T-cell (primary cell): Measurements from ENCODE around the gene ABCD4. TPM values are rescaled to one million over a fixed set of nuclear protein-coding genes. Genes with fewer than 3 reads are reported as not detected.

Experiments
- ATAC-seq, 4 experiments: fragments of 200-7000 bp in 3 of 4; fragments of 150-1000 bp in 1 of 4; cut with Tn5 transposase; replicated peaks in 1 of 4; 1 replicate in 3 of 4; 2 replicates in 1 of 4; pipeline ENCODE4 v1.10.0; 2021; ENCODE audit warnings: moderate library complexity in 3 of 4, mild to moderate bottlenecking in 2 of 4, moderate number of reproducible peaks in 1 of 4
- CTCF ChIA-PET, 2 donors: fragments of 300-600 bp; sonication (Branson Sonifier 250); formaldehyde crosslinking; loops; one replicate each; lab custom pipeline; 2022; ENCODE audit warnings: antibody characterized with exemption in 2 of 2; lab: Charles Lee
- POLR2A ChIA-PET, 2 donors: fragments of 300-600 bp; sonication (Branson Sonifier 250); formaldehyde crosslinking; loops; one replicate each; lab custom pipeline; 2022; ENCODE audit warnings: antibody characterized with exemption in 2 of 2; lab: Charles Lee
- DNase-seq, 35 experiments: peaks; one replicate each; pipeline versions ENCODE4 v3.0.0 to v3.0.0-alpha.2; 2013 to 2023
- H3K27ac ChIP-seq: one replicate; pipeline ENCODE4 v1.5.1; 2013; ENCODE audit warnings: low read length
- H3K27me3 ChIP-seq, 2 experiments: replicated peaks in 1 of 2; 1 replicate in 1 of 2; 2 replicates in 1 of 2; pipeline versions ENCODE4 v1.6.1 to v1.7.0; 2013; ENCODE audit warnings: low read length in 1 of 2, mixed read lengths in 1 of 2; ENCODE audit not compliant: control insufficient read depth in 2 of 2, insufficient read depth in 2 of 2; ENCODE audit errors: extremely low read depth in 1 of 2
- H3K36me3 ChIP-seq, 2 donors: 1 replicate in 1 of 2; 2 replicates in 1 of 2; pipeline versions ENCODE4 v1.6.1 to v1.7.0; 2013; ENCODE audit warnings: low read length in 1 of 2; ENCODE audit not compliant: control insufficient read depth in 2 of 2, insufficient read depth in 1 of 2; ENCODE audit errors: extremely low read depth in 1 of 2
- H3K4me1 ChIP-seq, 2 experiments: 1 replicate in 1 of 2; 2 replicates in 1 of 2; pipeline versions ENCODE4 v1.6.1 to v1.7.0; 2013; ENCODE audit warnings: low read length in 2 of 2, mixed read lengths in 1 of 2; ENCODE audit not compliant: insufficient read depth in 2 of 2, control insufficient read depth in 1 of 2; ENCODE audit errors: extremely low read depth in 1 of 2
- H3K4me3 ChIP-seq, 2 donors: 1 replicate in 1 of 2; 2 replicates in 1 of 2; pipeline versions ENCODE4 v1.5.1 to v1.7.0; 2013; ENCODE audit warnings: mild to moderate bottlenecking in 2 of 2, low read length in 1 of 2, moderate library complexity in 1 of 2; ENCODE audit not compliant: control insufficient read depth in 1 of 2; ENCODE audit errors: extremely low read depth in 1 of 2
- H3K9me3 ChIP-seq: 2 replicates; pipeline ENCODE4 v1.7.0; 2013
- H3K27ac Mint-ChIP-seq, 2 donors: one replicate each; pipeline ENCODE4 v1.8.0; 2020 to 2021; ENCODE audit warnings: mild to moderate bottlenecking in 2 of 2, mixed read lengths in 2 of 2
- H3K27me3 Mint-ChIP-seq, 2 donors: one replicate each; pipeline ENCODE4 v1.8.0; 2021 to 2022; ENCODE audit warnings: mixed read lengths in 2 of 2
- H3K36me3 Mint-ChIP-seq: one replicate; pipeline ENCODE4 v1.8.0; 2021; ENCODE audit warnings: mixed read lengths
- H3K4me1 Mint-ChIP-seq, 3 donors: one replicate each; pipeline ENCODE4 v1.8.0; 2020 to 2022; ENCODE audit warnings: mixed read lengths in 3 of 3, mild to moderate bottlenecking in 1 of 3
- H3K4me3 Mint-ChIP-seq, 3 donors: one replicate each; pipeline ENCODE4 v1.8.0; 2020 to 2022; ENCODE audit warnings: mild to moderate bottlenecking in 3 of 3, mixed read lengths in 3 of 3, moderate library complexity in 3 of 3
- H3K9me3 Mint-ChIP-seq, 3 donors: one replicate each; pipeline ENCODE4 v1.8.0; 2020 to 2022; ENCODE audit warnings: mixed read lengths in 3 of 3
- WGBS: methylation state at CpG from one replicate; pipeline ENCODE4 v1.1.5; 2013; ENCODE audit warnings: missing lambda C conversion rate; ENCODE audit not compliant: insufficient coverage; 5-methylcytosine and 5-hydroxymethylcytosine counted together
- total RNA-seq, 35 experiments: library from RNA in 6 of 35; stranded (reverse) in 6 of 35; fragments of 120-200 nt in 1 of 35; gene quantifications; one replicate each; pipeline versions ENCODE4 v1.2.1 to v1.2.4 and lab custom pipeline; 2013 to 2026

Gene ABCD4
- total RNA-seq, 5 donors from 2014 or later (not counting 1 experiment from before 2014, with no cell fraction given): 70.3 to 103 (median 91.8) TPM

DNA sequence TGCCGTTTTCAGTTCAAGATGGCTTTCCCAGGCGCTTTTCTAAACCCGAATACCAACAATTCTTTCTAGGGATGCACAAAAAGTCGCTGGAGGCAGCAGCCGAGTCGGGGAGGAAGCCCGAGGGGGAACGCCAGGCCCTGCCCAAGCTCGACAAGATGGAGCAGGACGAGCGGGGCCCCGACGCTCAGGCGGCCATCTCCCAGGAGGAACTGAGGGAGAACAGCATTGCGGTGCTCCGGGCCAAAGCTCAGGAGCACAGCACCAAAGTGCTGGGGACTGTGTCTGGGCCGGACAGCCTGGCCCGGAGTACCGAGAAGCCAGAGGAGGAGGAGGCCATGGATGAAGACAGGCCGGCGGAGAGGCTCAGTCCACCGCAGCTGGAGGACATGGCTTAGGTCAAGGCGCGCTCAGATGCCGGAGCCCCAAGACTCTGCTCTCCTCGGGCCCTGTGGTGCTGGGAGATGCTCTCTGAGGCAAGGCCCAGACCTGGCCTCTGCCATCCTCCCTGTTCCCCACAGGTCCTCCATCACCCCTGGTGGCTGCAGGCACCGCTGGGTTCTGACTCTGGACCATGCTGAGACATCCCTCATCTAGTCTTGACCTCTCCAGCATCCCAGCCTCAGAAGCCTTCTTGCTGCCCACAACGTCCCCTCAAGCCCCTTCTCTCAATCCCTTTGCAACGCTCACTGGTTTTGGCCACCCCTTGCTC is 42.1 kb downstream of the ABCD4 start:
- ChIA-PET POLR2A (no interaction called here), CTCF (no interaction called here)
- 95% methylated on average over 29 of the region's 29 CpGs for WGBS

DNA sequence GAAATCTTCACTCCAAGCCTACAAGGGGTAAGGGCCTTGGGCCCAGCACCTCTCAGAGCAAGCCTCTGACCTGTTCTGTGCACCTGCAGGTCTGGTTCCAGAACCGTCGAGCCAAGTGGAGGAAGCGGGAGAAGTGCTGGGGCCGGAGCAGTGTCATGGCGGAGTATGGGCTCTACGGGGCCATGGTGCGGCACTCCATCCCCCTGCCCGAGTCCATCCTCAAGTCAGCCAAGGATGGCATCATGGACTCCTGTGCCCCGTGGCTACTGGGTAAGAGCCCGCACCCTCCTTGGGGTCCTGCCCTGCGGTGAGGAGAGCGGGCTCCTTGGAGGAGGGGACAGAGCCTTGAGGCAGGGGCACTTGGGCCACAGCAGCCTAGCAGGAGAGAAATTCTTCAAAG is 43.2 kb downstream of the ABCD4 start:
- no peaks in the 10 kb centered on the region for H3K36me3 Mint-ChIP-seq
- ATAC-seq (no peak), DNase-seq (no peak)
- H3K4me1 Mint-ChIP-seq: peaks cover 0 to 6% (median 4%) of the 10 kb centered on the region in 3 donors
- 96% methylated on average over 9 of the region's 12 CpGs for WGBS
- Histone ChIP-seq H3K9me3 (no peaks in the 10 kb centered on the region), H3K27me3 (peaks cover 0 to 32% of the 10 kb centered on the region in 2 experiments), H3K4me1 (peaks cover 0 to 18% of the 10 kb centered on the region in 2 experiments), H3K27ac (no peak overlapping the region), H3K4me3 (no peak overlapping the region), H3K36me3 (no peaks in the 10 kb centered on the region)
- H3K4me3 Mint-ChIP-seq: peak overlapping the region; percentile 31 to 79 (median 57)
- ChIA-PET CTCF (interaction anchor here (0.6 kb wide), 2 partner anchors 178 to 998 kb away, joined by 3 to 4 read pairs; no protein-coding TSS in a partner anchor), POLR2A (no interaction called here)
- H3K27ac Mint-ChIP-seq: no peak overlapping the region
- peaks cover 0 to 3% of the 10 kb centered on the region in 2 donors for H3K27me3 Mint-ChIP-seq
- no peaks in the 10 kb centered on the region for H3K9me3 Mint-ChIP-seq

More for the DNA sequence above, 42.1 kb downstream of the ABCD4 start:
- Histone ChIP-seq H3K27ac (no peak overlapping the region), H3K4me1 (peaks cover 0 to 18% of the 10 kb centered on the region in 2 experiments), H3K9me3 (no peaks in the 10 kb centered on the region), H3K27me3 (peaks cover 0 to 30% of the 10 kb centered on the region in 2 experiments), H3K36me3 (no peaks in the 10 kb centered on the region), H3K4me3 (no peak overlapping the region)
- no peaks in the 10 kb centered on the region for H3K36me3 Mint-ChIP-seq
- ATAC-seq (no peak), DNase-seq (no peak)
- no peak overlapping the region for H3K27ac Mint-ChIP-seq
- no peaks in the 10 kb centered on the region for H3K9me3 Mint-ChIP-seq
- no peak overlapping the region for H3K4me3 Mint-ChIP-seq
- H3K4me1 Mint-ChIP-seq: peaks cover 0 to 6% (median 4%) of the 10 kb centered on the region in 3 donors
- peaks cover 0 to 3% of the 10 kb centered on the region in 2 donors for H3K27me3 Mint-ChIP-seq

- CTCF ChIA-PET: interaction anchor here in 1 of 2 donors (0.6 to 1.3 kb wide), 2 partner anchors 146 to 177 kb away, joined by 4 read pairs; no protein-coding TSS in a partner anchor
These were observed 44.0 kb downstream of the ABCD4 start for GRCh38 chr14:74258764-74259035.

GRCh38 chr14:74257941-74258763 is 44.6 kb downstream of the ABCD4 start:
- DNase-seq: peak in 2 of 35 experiments; percentile 7 to 9
- Mint-ChIP-seq H3K4me3 (peak overlapping the region; percentile 79 to 81 (median 80)), H3K27ac (no peak overlapping the region), H3K27me3 (peaks cover 4 to 9% of the 10 kb centered on the region in 2 donors), H3K4me1 (peaks cover 0 to 6% (median 4%) of the 10 kb centered on the region in 3 donors), H3K36me3 (no peaks in the 10 kb centered on the region), H3K9me3 (no peaks in the 10 kb centered on the region)
- ChIA-PET CTCF (interaction anchor here (0.6 to 1.7 kb wide), 5 partner anchors 8 to 196 kb away, joined by 3 to 7 read pairs (median 4); no protein-coding TSS in a partner anchor), POLR2A (no interaction called here)
- no peaks in the 10 kb centered on the region for H3K9me3 ChIP-seq
- H3K36me3 ChIP-seq: no peaks in the 10 kb centered on the region
- H3K27ac ChIP-seq: no peak overlapping the region
- peak in 2 of 4 experiments; percentile 7 to 27 for ATAC-seq
- peak overlapping the region; percentile 59 to 78 for H3K4me3 ChIP-seq
- H3K4me1 ChIP-seq: peaks cover 0 to 18% of the 10 kb centered on the region in 2 experiments
- peaks cover 0 to 39% of the 10 kb centered on the region in 2 experiments for H3K27me3 ChIP-seq
- 20% methylated on average over 27 of the region's 56 CpGs for WGBS

More at GRCh38 chr14:74258764-74259035, 44.0 kb downstream of the ABCD4 start:
- Histone ChIP-seq H3K36me3 (no peaks in the 10 kb centered on the region), H3K4me1 (peaks cover 0 to 18% of the 10 kb centered on the region in 2 experiments), H3K27me3 (peaks cover 0 to 36% of the 10 kb centered on the region in 2 experiments), H3K4me3 (no peak overlapping the region), H3K27ac (no peak overlapping the region), H3K9me3 (no peaks in the 10 kb centered on the region)
- WGBS: 89% methylated on average over 2 of the region's 3 CpGs
- Mint-ChIP-seq H3K9me3 (no peaks in the 10 kb centered on the region), H3K27ac (no peak overlapping the region), H3K4me1 (peaks cover 0 to 6% (median 4%) of the 10 kb centered on the region in 3 donors), H3K36me3 (no peaks in the 10 kb centered on the region), H3K27me3 (peaks cover 0 to 5% of the 10 kb centered on the region in 2 donors), H3K4me3 (peak overlapping the region; percentile 31 to 79 (median 41))
- DNase-seq: no peak
- ATAC-seq: no peak
- POLR2A ChIA-PET: no interaction called here

GRCh38 chr14:74257078-74257940 is 45.4 kb downstream of the ABCD4 start:
- peaks cover 6 to 12% of the 10 kb centered on the region in 2 donors for H3K27me3 Mint-ChIP-seq
- H3K9me3 Mint-ChIP-seq: no peaks in the 10 kb centered on the region
- H3K4me3 ChIP-seq: peak overlapping the region; percentile 59 to 78
- H3K9me3 ChIP-seq: no peaks in the 10 kb centered on the region
- peaks cover 0 to 47% of the 10 kb centered on the region in 2 experiments for H3K27me3 ChIP-seq
- H3K36me3 ChIP-seq: no peaks in the 10 kb centered on the region
- DNase-seq (peak in 34 of 35 experiments; percentile 22 to 82 (median 53)), ATAC-seq (peak; percentile 93 to 95 (median 94))
- 11% methylated on average over 48 of the region's 68 CpGs for WGBS
- peak overlapping the region; percentile 79 to 81 (median 80) for H3K4me3 Mint-ChIP-seq
- H3K4me1 ChIP-seq: peaks cover 0 to 18% of the 10 kb centered on the region in 2 experiments
- no peak overlapping the region for H3K27ac ChIP-seq
- ChIA-PET POLR2A (interaction anchor here in 1 of 2 donors (0.6 kb wide), 1 partner anchor 1199 kb away, joined by 3 read pairs; no protein-coding TSS in a partner anchor), CTCF (interaction anchor here (0.6 to 1.7 kb wide), 7 partner anchors 9 to 196 kb away, joined by 3 to 7 read pairs (median 4); no protein-coding TSS in a partner anchor)
- no peaks in the 10 kb centered on the region for H3K36me3 Mint-ChIP-seq
- H3K27ac Mint-ChIP-seq: no peak overlapping the region
- H3K4me1 Mint-ChIP-seq: peaks cover 0 to 6% (median 4%) of the 10 kb centered on the region in 3 donors
